GM19043 (cell line): ENCODE data around the gene ACO1.
"Not testable (repeated sequence)": the region's sequence is repeated elsewhere in the genome, so short reads cannot be mapped to it uniquely, and the experiment has no call there.

Experiments used
- ATAC-seq: cut with Tn5 transposase; IDR thresholded peaks from one replicate; pipeline ENCODE4 v1.9.1; 2021; ENCODE audit warnings: low read depth; ENCODE audit not compliant: unreplicated experiment

The ACO1 gene

DNA sequence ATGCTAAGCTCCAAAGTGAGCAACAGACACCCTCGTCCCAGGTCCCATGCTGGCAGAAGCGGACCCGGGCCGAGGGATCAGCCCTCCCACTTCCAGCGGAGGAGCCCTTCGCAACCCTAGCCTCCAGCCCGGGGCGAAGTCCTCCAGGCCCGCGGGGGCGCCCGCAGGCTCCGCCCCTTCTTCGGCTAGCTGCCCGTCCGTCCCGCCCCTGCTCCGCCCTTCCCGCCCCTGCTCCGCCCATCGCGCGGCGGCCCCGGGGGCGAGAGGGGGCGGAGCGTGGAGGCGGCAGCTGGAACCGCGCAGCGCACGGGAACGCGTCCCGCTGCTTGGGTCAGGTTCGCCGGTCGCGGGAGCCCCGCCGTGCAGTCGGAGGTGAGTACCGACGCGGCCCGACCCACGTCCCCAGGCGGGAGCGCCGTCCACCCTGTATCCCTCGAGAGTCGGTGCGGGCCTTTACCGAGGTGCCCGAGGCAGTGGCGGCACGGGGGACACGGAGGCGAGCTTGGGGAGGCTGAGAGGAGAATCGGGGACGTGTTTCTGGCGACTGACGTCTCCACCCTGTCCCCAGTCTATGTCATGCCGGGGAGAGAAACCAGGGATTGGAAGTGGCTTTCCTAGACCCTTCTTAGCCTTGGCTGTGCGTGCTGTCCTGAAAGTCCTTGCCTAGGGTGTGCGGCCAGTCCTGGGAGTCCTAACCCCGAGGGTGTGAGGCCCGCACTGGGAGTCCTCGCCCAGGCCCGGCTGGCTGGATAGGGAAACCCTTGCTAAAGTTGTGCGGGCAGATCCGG is at the start of gene ACO1:
TSS of gene ACO1 (plus strand) at position 280 of the 788 bp plus-strand sequence. CDS start 20,864 bp downstream, outside the sequence.
- peak; percentile 98 for ATAC-seq

DNA sequence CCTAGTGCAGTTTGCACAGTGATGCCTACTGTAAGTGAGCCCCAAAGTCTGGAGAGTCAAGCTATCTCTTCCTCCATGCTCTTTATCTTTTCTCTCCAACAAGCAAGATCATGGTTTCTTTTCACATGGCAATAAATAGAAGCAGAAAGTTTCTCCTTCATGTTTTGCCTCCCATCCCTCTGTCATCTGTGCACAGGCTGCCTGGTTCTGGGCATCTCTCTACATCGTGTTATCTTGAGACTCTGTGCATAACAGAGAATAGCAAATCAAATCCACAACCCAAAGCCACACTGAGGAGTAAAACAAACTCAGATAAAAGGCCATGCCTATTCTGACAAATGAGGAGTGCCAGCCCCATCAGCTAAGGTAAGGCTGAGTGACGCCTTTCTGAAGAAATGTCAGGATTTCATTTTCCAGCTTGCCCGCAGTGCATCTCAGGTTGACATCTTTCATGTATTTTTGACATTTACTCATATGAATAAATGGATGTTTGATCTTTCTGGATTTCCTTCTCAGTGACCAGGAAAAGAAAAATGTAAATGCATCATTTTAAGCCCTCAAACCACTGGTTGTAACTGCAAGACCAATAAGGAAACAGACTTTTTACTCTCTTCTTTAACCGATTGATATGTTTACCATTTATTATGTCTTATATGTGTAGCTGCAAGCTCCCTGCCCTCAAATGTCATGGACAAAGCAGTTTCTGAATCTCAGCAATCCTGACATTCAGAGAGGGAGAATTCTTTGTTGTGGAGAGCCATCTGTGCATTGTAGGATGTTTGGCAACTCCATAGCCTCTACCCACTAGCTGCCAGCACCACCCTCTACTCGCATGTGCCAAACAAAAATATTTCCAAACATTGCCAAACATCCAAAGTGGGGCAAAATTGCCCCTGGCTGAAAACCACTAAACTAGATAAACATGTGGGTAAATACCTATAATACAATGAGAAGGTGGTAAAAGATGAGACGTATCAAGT is 49.2 kb upstream of the ACO1 start:
- no peak for ATAC-seq

DNA sequence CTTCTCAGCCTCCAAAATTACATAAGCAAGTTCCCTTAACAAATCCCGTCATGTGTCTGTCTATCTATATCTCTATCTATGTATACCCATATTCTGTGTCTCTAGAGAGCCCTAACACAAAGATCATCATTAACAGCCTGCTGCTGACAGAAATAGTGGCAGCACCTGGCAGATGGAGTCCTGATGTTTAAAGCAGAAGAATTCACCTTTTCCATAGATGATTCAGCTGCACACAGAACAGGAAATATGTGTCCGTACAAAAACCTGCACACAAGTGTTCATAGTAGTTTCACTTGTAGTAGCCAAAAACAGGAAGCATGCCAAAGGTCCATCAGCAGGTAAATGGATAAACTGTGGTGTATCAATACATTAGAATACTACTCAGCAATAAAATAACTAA is 45.0 kb upstream of the ACO1 start:
- ATAC-seq = peak; percentile 79

DNA sequence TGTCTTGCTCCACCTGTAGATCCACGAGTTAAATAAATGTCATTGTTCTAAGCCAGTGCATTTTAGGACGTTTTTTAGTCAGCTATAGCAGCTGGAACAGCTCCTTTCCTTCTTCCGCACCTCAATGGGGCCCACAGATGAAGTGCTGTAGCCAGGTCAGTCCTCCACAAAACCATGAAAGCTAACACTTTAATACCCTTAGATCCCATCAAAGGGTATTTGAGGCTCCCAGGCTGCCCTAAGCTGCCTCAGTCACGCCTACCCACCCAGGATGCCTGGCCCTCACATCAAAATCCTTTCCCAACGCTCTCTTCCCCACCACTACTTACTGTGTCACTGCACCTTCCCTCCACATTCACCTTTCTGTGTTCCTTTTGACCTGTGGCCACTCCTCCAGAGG is 44.1 kb upstream of the ACO1 start:
- no peak for ATAC-seq

DNA sequence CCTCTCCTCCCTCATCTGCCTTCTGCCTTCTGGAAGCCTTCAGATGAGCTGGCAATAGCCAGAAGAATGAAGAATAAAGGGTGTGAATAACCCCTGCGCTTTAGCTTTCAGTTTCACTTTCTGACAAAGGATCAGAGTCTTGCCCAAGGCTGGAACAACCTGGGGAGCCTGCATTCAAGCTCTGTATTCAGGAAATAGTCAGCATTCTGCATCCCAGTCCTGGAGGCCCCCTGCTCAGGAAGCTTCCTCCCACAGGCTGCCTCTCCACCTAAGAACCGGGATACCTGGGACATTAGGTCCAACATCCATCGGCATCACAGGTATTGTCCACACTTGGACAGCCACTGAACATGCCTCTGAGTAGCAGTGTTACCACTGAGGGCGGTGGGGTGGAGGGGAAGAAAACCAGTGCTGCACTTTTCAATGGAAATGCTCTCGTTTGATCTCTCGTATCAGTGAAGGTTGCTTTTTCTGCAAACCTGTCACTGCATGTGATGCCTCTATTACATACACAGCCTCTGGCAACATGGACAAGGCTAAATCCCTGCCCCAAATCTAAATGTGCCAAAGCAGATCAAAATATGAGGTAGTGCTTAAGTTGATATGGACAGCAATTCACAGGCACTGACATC is 39.8 kb upstream of the ACO1 start:
- ATAC-seq = no peak

DNA sequence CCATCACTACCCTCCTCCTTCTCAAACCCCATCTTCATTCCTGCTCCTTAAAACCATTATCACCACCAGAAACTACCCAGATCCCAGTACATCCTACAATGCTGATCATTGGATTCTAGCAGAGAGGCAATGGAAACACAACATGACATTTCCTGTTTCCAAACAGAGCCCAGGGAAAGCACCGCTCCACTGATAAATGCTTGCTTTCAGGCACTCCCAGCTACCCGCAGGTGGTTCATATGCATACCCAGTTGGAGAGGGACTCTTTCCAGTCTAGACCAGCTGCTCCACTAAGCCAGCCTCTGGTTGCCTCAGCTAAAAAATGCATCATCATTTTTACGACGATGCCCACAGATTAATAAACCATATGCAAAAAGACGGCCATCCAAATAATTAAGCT is 39.2 kb upstream of the ACO1 start:
- ATAC-seq = no peak

DNA sequence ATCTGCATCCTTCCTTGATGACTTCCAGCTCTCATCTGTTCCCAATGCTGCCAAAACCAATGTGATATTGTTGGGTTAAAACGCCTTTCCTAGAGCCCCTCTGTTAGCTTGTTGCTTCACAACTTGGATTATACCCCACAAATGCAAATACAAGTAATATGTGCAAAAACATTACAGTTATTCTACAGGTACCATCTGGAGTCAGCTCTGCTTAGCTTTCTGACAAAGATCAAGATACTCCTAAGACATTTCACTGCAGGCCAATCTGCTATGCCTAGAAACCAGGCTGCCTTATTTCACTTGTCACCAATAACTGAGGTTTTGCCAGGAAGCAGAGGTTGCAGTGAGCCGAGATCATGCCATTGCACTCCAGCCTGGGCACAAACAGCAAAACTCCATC is 36.9 kb upstream of the ACO1 start:
- ATAC-seq = no peak

DNA sequence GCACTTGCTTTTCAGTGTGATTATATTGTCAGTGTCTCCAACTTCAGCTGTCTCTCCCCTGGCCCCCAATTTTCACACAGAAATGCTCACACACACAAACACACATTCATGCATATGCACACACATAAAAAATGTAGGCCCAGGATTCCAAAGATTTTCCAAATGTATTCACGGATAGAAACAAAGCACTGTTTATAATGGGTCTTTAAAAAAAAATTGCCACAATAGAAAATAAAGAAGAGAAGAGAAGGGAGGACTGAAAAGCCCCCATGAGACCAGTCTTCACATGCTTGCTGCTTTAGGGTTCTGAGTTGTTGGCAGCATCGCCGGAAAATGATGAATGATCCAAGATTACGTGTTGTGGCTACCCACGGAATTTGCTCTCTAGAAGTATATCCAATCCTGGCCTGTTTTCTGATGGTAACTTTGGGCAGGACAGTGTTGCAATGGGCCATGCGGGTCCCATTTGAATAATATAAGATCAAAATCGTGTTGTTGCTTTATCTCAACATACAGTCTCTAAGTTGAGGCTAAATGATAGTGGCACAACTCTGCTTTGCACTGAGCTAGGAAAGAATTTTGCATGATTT is 36.2 kb upstream of the ACO1 start:
- ATAC-seq = no peak

DNA sequence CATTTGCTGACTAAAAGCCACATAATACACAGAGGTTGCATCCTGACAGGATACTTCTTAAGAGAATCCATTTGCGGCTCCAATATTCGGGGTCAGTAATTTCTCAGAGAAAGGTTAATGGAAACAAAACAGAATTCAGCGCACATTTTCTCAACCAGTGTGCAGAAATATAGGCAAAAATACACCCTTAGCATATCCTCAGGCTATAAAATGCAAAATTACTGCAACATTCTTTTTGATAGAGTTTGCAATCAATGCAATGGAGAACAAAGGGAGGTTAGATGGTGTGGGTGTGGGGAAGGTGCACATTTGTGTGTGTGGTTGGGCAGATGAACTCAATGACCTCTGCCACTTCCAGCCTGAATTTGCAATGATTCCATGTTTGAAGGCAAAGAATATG is 35.4 kb upstream of the ACO1 start:
- no peak for ATAC-seq

DNA sequence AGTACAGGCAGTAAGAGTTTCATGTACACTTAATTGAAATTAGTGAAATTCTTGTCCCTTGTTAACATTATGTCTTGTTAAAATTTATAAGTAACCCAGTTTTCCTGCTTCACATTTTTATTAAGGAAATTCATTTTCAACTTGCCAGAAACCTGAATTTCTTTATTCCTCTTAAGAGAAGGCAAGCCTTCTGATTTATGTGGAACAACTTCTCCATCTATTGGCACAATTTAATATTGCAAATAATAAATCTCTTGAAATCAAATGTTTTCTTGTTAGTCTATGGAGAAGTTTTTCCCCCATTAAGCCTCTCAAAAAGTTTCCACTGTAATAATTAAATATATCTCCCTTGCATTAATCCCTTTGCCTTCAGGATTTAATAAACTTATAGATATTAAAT is 33.8 kb upstream of the ACO1 start:
- ATAC-seq = no peak

DNA sequence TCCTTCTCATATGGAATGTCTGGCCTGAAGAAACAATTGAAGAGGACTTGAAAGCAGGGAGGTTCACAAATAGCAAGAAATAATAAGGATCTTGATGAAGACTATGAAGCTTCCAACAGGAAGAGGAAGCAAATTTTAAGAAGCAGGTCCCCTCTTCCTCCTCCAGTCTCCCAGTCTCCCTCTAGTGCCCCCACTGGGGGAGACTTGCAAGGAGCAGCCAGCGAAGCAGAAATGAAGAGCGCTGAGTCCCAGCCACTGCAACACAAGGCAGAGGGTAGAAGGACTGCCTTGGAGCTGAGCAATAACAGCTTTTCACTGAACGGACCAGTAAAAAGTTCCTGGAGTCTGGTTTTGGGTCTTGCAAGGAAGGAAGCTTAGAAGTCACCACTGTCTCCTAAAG is 32.6 kb upstream of the ACO1 start:
- ATAC-seq = no peak

DNA sequence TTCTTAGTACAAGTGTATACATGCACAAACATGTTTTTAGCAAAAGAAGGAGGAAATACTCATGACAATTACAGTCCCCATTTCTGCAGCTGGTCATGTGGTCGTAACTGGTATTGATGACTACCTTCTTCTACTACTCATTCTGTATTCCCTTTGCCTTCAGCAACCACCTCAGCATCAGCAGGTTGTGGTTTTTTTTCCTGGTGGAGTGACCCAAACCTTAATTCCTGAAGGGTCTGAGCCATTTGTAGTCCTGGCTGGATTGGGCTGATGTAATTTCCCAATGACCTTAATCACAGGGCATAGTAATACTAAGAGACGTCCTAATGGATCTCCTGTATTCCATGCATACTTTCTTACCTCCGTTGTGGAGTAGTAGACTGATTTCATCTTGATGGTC is 31.0 kb upstream of the ACO1 start:
- ATAC-seq = not testable (repeated sequence)

DNA sequence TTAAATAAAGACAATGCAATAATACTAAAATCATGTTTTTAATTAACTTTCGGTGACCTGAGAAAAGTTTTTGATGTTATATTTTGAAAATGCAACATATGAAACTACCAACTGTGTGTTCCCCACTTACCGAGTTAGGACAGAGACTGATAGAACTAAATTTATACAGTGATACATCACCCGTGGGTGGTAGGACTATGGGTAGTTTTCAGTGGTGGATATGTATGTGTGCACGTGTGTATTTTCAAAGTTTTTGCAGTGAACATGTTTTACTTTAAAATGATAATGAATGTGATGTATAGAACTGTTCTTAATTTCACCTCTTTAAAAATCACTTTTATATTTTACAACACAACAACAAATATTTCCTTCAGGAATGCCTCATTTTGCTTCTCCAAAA is 25.0 kb upstream of the ACO1 start:
- no peak for ATAC-seq

DNA sequence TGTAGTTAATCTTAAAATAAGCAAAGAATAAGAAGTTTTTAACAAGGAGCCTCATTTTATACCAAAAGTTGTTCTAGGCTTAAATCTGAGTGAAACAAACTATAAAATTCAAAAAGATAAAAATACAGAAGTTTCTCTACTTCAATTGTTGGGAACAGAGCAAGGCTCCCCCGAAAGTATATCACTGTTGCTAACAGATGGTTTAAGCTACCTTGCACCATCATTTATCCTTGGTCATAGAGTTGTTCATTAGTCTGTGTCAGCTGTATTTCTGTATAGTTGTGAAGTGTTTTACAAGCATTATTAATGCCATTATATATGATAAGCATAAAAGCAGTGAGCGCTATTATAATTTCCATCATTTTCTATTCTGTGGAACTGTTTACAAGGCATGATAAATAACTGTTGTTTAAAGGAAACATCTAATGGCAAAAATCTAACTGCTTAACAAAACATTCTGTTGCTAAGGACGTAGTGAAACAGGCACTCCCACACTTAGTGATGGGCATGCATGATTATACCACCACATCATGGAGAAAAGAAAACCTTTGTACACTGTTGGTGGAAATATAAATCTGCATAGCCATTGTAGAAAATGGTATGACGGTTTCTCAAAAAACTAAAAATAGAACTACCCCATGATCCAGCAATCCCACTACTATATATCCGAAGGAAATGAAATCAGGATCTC is 23.3 kb upstream of the ACO1 start:
- ATAC-seq = no peak

DNA sequence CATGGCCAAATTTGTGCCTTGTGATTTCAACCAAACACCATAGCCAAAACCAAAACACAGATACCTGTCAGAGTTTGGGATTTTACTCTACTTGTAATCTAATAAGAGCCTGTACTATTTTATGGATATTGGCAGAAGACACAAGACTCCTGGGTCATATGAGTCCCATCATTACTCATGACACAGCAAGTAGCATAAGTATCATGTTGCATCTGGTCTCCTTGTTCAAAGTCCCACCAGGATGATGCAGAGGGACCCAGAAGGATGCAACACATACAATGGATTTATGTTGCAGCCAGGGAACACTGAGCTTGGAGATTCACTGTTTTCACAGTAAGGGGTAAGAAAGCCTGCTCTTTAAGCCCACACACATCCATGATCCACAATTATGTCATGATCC is 13.2 kb upstream of the ACO1 start:
- ATAC-seq = no peak

DNA sequence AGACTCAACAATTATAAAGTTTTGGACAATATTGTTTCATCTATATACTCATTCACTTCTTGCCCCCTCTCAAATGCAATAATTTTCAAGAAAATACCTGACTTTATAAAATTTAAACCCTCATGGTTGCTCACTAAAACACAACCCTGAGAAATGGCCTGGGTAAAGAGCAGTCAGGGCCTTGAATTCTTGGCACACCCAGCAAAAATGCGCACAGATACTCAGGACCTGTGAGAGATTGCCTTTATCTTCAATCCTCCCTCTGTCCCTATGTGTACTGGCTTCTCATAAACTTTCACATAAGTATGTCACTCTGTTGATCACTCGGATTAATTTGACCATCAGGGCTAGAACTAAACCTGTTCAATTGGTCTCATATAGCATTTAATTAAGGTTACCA is 12.8 kb upstream of the ACO1 start:
- ATAC-seq = no peak

DNA sequence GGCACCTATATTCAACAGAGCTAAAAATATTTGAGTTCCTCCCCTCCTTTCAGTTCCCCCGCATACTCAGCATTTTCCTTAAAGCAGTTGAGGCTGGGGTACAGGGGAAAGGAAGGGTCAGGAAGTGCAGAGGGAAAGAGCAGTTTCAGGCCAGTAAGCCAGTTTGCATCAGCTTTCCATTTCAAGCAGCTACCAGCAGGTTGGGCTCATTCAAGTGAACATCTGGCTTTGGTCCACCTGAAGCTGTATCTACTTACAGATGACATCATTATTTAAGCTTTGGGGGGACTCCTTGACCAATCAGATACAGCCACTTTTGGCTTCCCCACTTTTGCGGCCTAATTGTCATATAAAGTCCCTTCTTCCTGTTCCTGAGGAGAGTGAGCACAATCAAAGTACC is 8.2 kb upstream of the ACO1 start:
- no peak for ATAC-seq

DNA sequence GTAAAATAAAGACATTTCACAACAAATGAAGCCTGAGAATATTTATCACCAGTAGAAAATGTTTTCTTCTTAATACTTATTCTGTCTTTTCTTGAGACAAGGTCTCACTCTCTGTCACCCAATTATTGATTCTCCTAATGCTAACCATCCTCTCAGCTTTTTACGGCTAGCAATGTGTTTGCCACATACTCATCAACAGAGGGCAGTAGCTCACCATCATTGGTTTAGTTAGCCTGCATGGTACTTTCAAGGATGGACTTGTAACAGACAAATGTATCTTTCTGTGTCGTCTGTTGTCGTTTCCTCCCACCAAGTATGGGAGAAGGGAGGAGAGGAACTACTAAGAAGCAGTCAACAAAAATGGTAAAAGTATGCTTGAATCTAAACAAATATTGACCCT is 5.9 kb upstream of the ACO1 start:
- peak; percentile 81 for ATAC-seq

DNA sequence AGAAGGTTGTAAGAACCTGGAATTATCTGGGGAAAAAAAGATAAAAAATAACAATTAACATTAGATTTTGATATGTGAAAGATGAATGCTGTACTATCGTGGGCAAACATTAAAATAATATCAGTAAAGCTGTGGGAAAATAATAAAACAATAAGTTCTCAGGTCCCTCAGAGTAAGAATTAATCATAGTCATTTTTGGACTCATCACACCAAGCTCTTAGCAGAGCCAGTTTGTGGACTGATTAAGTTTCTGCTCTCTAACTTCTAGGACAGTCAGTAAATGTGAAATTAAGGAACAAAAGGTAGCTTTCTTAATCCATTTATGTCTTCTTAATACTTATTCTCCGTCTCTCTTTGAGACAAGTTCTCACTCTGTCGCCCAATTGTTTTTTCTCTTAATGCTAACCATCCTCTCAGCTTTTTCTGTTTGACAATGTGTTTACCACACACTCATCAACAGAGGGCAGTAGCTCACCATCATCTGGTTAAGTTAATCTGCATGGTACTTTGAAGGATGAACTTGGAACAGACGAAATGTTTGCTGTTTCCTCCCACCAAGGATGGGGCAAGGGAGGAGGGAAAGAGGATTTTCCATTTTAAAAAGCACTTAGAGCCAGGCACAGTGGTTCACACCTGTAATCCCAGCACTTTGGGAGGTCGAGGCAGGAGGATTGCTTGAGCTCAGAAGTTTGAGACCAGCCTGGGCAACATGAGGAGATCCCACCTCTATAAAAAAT is 5.3 kb upstream of the ACO1 start:
- peak; percentile 81 for ATAC-seq

DNA sequence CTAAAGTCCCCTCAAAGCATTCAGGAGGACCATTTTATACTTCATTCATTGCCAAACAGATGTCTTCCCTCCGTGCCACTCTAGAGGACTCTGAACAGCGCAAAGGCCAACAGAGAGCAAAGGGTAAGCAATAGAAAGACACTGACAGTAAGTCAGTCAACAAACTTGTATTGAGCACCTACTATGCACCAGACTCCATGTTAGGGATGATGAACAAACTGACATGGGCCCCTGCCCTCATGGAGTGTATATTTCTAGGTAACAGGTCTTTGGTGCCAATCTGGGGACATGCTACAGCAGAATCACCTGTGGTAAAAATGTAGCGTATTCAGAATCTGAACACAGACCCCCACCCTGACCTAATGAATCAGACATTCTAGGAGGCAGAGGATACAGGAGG is 3.5 kb upstream of the ACO1 start:
- no peak for ATAC-seq
